ENCODE results near the gene GRAP2. TPM values are rescaled to one million over a fixed set of nuclear protein-coding genes. Genes with fewer than 3 reads are reported as not detected.

The GRAP2 gene
- total RNA-seq, 4 donors from 2014 or later = 0.76 to 11.1 (median 1.1) TPM

GRCh38 chr22:39916496-39916895, 15.6 kb downstream of the GRAP2 start:
- H3K36me3 ChIP-seq = no peaks in the 10 kb centered on the region
- no peaks in the 10 kb centered on the region for H3K9me3 ChIP-seq
- intact Hi-C loops (cut with DNase I) = no loop called here
- peak overlapping the region in 1 of 4 donors; percentile 51 for H3K27ac ChIP-seq
- H3K27me3 ChIP-seq = peaks cover 0 to 19% (median 0%) of the 10 kb centered on the region in 4 donors
- 53 to 64% methylated on average over 3 of the region's 3 CpGs for WGBS, 2 donors
- TF ChIP-seq POLR2A (IDR thresholded peaks at IDR 0.05) (no peak), CTCF (IDR thresholded peaks at IDR 0.05) (no peak)
- DNase-seq = no peak
- no peak overlapping the region for H3K4me3 ChIP-seq
- H3K4me1 ChIP-seq = peaks cover 0 to 58% (median 7%) of the 10 kb centered on the region in 3 donors

- no peaks in the 10 kb centered on the region for H3K9me3 ChIP-seq
- peak overlapping the region in 1 of 4 donors; percentile 51 for H3K27ac ChIP-seq
- no peak for TF ChIP-seq POLR2A (IDR thresholded peaks at IDR 0.05)
- no peak for TF ChIP-seq CTCF (IDR thresholded peaks at IDR 0.05)
- peaks cover 0 to 58% (median 7%) of the 10 kb centered on the region in 3 donors for H3K4me1 ChIP-seq
- peaks cover 0 to 12% (median 0%) of the 10 kb centered on the region in 4 donors for H3K27me3 ChIP-seq
- 27 to 36% methylated on average over 5 of the region's 5 CpGs for WGBS, 2 donors
- DNase-seq = no peak
- H3K36me3 ChIP-seq = no peaks in the 10 kb centered on the region
- H3K4me3 ChIP-seq = no peak overlapping the region
- intact Hi-C loops (cut with DNase I) = no loop called here
Measured at GRCh38 chr22:39917197-39917643, 16.3 kb downstream of the GRAP2 start.

- intact Hi-C loops (cut with DNase I) = no loop called here
- H3K4me3 ChIP-seq = no peak overlapping the region
- TF ChIP-seq POLR2A (IDR thresholded peaks at IDR 0.05) (no peak), CTCF (IDR thresholded peaks at IDR 0.05) (no peak)
- 44 to 49% methylated on average over 12 of the region's 12 CpGs for WGBS, 2 donors
- peaks cover 0 to 5% (median 0%) of the 10 kb centered on the region in 4 donors for H3K27me3 ChIP-seq
- DNase-seq = no peak
- H3K4me1 ChIP-seq = peaks cover 0 to 58% (median 7%) of the 10 kb centered on the region in 3 donors
- no peaks in the 10 kb centered on the region for H3K9me3 ChIP-seq
- no peaks in the 10 kb centered on the region for H3K36me3 ChIP-seq
- peak overlapping the region in 2 of 4 donors; percentile 22 to 51 for H3K27ac ChIP-seq
Measured at GRCh38 chr22:39917776-39918495, 17.1 kb downstream of the GRAP2 start.

GRCh38 chr22:39920134-39920743, 19.4 kb downstream of the GRAP2 start:
- Histone ChIP-seq H3K36me3 (no peaks in the 10 kb centered on the region), H3K4me1 (peaks cover 0 to 45% (median 3%) of the 10 kb centered on the region in 3 donors), H3K27ac (peak overlapping the region in 2 of 4 donors; percentile 26 to 66), H3K27me3 (peaks cover 0 to 17% (median 0%) of the 10 kb centered on the region in 4 donors), H3K4me3 (no peak overlapping the region), H3K9me3 (no peaks in the 10 kb centered on the region)
- WGBS, 2 donors = 61 to 74% methylated on average over 6 to 8 of the region's 8 CpGs
- TF ChIP-seq POLR2A (IDR thresholded peaks at IDR 0.05) (no peak), CTCF (IDR thresholded peaks at IDR 0.05) (no peak)
- intact Hi-C loops (cut with DNase I) = no loop called here
- no peak for DNase-seq

GRCh38 chr22:39923696-39924095, 22.8 kb downstream of the GRAP2 start:
- WGBS, 2 donors = 51% methylated on average over 5 of the region's 5 CpGs
- intact Hi-C loops (cut with DNase I) = no loop called here
- Histone ChIP-seq H3K27me3 (peaks cover 0 to 46% (median 0%) of the 10 kb centered on the region in 4 donors), H3K4me3 (no peak overlapping the region), H3K9me3 (no peaks in the 10 kb centered on the region), H3K4me1 (peaks cover 0 to 25% (median 9%) of the 10 kb centered on the region in 3 donors), H3K27ac (no peak overlapping the region), H3K36me3 (no peaks in the 10 kb centered on the region)
- TF ChIP-seq CTCF (IDR thresholded peaks at IDR 0.05) = no peak
- TF ChIP-seq POLR2A (IDR thresholded peaks at IDR 0.05) = no peak
- DNase-seq = no peak
